IPS-20b (cell line): ENCODE results near the gene SRD5A2.

Experiments used
- H3K27ac ChIP-seq: one replicate; pipeline ENCODE4 v1.5.1; 2013; ENCODE audit warnings: low read length
- H3K27me3 ChIP-seq: 2 replicates; pipeline ENCODE4 v1.6.1; 2013; ENCODE audit warnings: mild to moderate bottlenecking, low read length, inconsistent platforms; ENCODE audit not compliant: insufficient read depth
- H3K36me3 ChIP-seq: 2 replicates; pipeline ENCODE4 v1.6.1; 2013; ENCODE audit warnings: low read depth, mild to moderate bottlenecking, inconsistent platforms, low read length, moderate library complexity; ENCODE audit not compliant: insufficient read depth
- H3K4me1 ChIP-seq: 2 replicates; pipeline ENCODE4 v1.6.1; 2013; ENCODE audit warnings: mild to moderate bottlenecking, control low read depth, inconsistent platforms, low read length, moderate library complexity; ENCODE audit not compliant: insufficient read depth
- H3K4me3 ChIP-seq: 2 replicates; pipeline ENCODE4 v1.5.1; 2013; ENCODE audit warnings: mild to moderate bottlenecking, low read length, inconsistent platforms
- H3K9ac ChIP-seq: 2 replicates; pipeline ENCODE4 v1.6.1; 2013; ENCODE audit warnings: low read depth, mild to moderate bottlenecking, inconsistent platforms, low read length, moderate library complexity
- H3K9me3 ChIP-seq: 2 replicates; pipeline ENCODE4 v1.6.1; 2013; ENCODE audit warnings: mild to moderate bottlenecking, low read depth, low read length, inconsistent platforms; ENCODE audit not compliant: insufficient read depth

Gene SRD5A2

DNA sequence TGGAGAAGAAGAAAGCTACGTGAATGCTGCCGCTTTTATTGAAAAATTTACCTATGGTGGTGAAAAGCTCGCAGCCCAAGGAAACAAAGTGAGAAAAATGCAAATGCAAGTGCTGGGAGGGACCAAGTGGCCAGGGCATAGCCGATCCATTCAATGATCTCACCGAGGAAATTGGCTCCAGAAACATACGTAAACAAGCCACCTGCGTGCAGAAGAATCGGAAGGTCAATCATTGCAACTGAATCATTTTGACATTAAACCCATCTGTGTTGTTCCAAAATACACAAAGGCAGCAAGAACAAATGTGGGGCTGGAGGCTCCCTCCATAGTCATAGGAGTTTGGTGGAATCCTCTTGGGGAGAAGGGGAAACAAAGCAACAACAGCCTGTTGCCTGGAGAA, 51.5 kb downstream of the SRD5A2 start:
- H3K27ac ChIP-seq, result no peak overlapping the region
- H3K36me3 ChIP-seq, result no peaks in the 10 kb centered on the region
- no peaks in the 10 kb centered on the region for H3K9me3 ChIP-seq
- no peaks in the 10 kb centered on the region for H3K27me3 ChIP-seq
- no peak overlapping the region for H3K9ac ChIP-seq
- no peaks in the 10 kb centered on the region for H3K4me1 ChIP-seq
- no peak overlapping the region for H3K4me3 ChIP-seq

DNA sequence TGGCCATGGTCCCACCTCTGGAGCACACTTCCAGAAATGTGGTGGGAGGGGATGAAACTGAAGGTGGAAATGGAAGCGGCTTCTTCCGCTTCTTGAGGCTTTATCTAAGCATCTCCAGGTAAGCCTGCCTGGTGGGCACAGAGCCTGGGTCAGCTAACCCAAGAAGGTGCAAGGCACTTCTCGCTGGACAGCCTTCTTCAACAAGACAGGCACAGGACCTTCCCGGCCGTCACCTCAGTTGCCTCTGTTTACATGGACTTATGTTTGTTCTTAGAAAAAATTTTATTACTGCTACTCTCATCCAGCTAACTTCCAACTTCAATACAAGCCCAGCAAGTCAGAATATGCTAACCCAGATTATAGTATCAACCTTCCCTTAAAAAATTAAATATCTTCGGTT, 51.9 kb downstream of the SRD5A2 start:
- no peaks in the 10 kb centered on the region for H3K27me3 ChIP-seq
- no peak overlapping the region for H3K9ac ChIP-seq
- H3K9me3 ChIP-seq, result no peaks in the 10 kb centered on the region
- no peak overlapping the region for H3K27ac ChIP-seq
- H3K4me3 ChIP-seq, result no peak overlapping the region
- H3K4me1 ChIP-seq, result no peaks in the 10 kb centered on the region
- no peaks in the 10 kb centered on the region for H3K36me3 ChIP-seq

DNA sequence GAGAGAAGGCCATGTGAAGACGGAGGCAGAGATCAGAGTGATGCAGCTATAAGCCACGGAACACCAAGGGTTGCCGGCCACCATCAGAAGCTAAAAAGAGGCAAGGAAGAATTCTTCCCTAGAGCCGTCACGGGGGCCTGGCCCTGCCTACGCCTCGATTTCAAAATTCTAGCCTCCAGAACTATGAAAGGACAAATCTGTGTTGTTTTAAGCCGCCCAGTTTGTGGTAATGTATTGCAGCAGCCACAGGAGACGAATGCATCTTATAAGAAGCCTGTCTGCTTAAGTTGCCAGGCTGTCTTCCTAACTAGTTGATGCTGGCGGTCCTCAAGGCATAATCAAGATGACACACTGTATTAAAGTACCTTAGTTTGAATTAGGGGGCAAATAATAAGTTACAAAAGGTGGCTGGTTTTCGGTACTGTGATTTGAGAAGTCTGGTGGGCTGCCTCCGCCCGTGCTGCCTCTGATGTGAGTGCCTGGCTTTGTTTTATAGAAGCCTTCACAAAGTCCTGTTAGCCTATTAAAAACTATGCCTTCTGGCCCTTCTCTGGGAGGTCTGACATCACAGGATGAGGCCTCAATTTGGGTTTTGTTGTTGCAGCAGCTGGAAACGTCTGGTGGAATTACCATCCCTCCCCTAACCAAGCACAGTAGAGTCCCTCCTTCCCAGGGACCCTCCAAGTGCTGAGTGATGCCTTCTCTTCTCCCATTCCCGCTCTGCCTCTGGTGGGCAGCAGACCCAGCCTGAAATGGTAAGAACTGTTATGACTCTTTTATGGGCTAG, 53.6 kb downstream of the SRD5A2 start:
- no peaks in the 10 kb centered on the region for H3K9me3 ChIP-seq
- H3K9ac ChIP-seq, result no peak overlapping the region
- H3K27me3 ChIP-seq, result no peaks in the 10 kb centered on the region
- H3K4me3 ChIP-seq, result no peak overlapping the region
- no peaks in the 10 kb centered on the region for H3K36me3 ChIP-seq
- no peak overlapping the region for H3K27ac ChIP-seq
- H3K4me1 ChIP-seq, result no peaks in the 10 kb centered on the region

DNA sequence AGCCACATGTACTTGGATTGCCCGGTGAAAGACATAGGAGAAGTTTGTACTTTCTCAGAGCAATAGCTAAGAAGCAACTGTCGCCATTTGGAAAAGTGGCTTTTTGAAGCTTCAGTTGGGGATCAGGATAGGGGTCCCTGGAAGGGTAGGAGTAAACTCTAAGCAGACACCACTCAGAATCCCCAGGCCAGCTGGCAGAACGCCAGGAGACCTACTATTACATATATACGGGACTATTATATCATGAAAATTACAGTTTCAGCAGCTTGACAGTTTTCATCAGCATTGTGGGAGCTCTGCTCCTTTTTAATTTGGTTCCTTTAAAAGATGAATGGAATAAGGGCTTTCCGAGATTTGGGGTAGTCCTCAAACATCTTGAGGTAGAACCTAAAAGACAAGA, 54.9 kb downstream of the SRD5A2 start:
- Histone ChIP-seq H3K27ac (no peak overlapping the region), H3K4me1 (no peaks in the 10 kb centered on the region), H3K9me3 (no peaks in the 10 kb centered on the region), H3K36me3 (no peaks in the 10 kb centered on the region), H3K4me3 (no peak overlapping the region), H3K9ac (no peak overlapping the region), H3K27me3 (no peaks in the 10 kb centered on the region)

DNA sequence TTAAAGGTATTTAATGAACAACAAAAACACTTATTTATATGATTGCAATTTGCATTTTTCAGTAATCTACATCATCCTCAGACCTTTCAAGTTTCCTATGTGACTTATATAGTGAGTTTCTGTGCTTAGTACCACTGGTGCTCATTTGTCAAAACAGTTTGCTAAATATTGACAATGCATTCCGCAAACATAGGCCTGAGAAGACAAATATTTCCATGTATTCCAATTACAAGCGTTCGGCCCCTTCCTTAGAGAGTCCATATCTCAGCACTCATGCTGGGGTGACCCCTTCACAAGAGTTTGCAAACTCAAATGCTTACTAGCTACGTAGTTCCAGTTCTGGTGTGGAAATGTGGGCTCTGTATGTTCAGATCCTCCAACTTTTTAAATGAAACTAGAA, 56.1 kb downstream of the SRD5A2 start:
- no peaks in the 10 kb centered on the region for H3K9me3 ChIP-seq
- H3K27me3 ChIP-seq, result no peaks in the 10 kb centered on the region
- no peak overlapping the region for H3K9ac ChIP-seq
- H3K4me1 ChIP-seq, result no peaks in the 10 kb centered on the region
- H3K27ac ChIP-seq, result no peak overlapping the region
- no peak overlapping the region for H3K4me3 ChIP-seq
- no peaks in the 10 kb centered on the region for H3K36me3 ChIP-seq

DNA sequence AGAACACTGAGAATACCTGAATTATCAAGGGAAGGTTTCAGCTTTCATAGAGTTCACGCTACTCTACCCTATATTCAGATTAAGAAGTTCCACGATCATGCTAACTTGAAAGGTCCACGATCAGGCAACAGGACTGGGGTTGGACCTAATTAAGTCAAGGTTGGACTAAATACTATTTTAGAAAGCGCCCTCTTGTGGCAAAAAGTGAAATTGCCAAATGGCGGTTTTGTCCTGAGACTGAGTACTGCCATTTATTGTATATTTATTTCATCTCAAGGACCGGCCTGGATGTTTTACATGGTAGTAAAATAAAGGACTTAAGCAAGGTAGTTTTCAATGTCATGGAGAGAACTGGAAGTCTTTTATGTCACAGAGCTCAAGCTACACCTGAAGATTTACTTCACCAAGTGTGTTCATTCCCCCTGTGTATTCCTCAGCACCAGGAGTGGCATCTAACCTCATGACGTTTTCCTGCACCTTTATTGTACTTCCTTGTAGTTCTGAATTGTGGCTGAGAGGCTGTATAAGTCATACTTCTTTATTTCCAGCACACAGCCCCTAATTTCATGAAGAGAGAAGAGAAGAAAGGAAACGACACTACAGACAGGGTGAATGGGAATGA, 56.8 kb downstream of the SRD5A2 start:
- Histone ChIP-seq H3K4me1 (no peaks in the 10 kb centered on the region), H3K4me3 (no peak overlapping the region), H3K9ac (no peak overlapping the region), H3K27ac (no peak overlapping the region), H3K27me3 (no peaks in the 10 kb centered on the region), H3K36me3 (no peaks in the 10 kb centered on the region), H3K9me3 (no peaks in the 10 kb centered on the region)

DNA sequence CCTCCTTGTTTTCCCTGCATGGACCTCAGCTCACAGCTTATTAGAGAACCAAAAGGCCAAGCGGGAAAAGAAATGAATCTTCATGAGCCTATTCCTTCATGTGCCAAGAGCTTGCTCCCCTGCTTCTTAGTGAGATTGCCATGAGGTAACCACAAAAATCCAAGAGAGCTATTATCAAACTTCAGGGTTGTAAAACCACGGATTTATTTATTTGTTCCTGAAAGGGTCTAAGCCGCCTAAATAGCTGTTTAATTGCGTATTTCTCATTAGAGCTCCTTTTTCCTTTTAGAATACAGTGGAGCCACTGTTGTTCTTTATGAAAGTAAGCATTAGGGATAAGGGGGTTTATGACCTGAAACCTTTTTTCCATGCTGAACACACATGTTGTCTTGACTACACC, 58.0 kb downstream of the SRD5A2 start:
- Histone ChIP-seq H3K36me3 (no peaks in the 10 kb centered on the region), H3K27ac (no peak overlapping the region), H3K27me3 (no peaks in the 10 kb centered on the region), H3K9ac (no peak overlapping the region), H3K9me3 (no peaks in the 10 kb centered on the region), H3K4me3 (no peak overlapping the region), H3K4me1 (no peaks in the 10 kb centered on the region)

DNA sequence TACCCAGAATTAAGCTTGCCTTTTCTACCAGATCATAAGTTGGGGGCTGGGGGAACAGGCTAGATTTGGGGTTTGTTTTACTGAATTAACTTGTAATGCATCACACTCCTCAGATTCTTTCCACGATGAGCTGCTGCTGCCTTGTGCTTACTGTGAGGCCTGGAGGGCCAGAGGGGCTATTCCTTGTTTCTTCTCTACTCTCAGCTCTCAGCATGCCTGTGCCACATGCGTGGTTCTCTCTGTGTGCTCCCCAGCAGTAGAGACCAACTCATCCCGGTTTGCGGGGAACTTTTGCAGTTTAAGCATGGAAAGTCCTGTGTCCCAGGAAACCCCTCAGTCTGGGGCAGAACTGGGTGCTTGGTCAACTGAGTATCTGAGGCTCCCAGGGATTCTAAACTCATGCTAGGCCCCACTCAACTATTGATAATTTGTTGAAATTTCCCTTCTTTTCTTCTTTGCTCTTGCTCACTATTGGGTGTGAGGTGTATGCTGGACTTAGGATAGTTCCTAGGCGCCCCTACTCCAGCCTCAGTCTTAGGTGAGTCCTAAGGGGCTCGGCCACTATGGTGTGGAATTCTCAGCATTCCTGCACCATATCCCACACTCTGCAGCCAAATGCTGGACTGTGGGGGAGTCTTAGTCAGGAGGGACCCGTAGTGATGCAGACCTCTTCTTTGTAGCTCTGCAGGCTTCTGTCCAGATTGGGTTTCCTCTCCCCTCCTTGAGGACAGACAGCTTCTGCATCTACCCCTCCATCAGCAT, 63.1 kb downstream of the SRD5A2 start:
- no peaks in the 10 kb centered on the region for H3K27me3 ChIP-seq
- no peaks in the 10 kb centered on the region for H3K4me1 ChIP-seq
- no peaks in the 10 kb centered on the region for H3K9me3 ChIP-seq
- H3K4me3 ChIP-seq, result no peak overlapping the region
- no peak overlapping the region for H3K27ac ChIP-seq
- no peaks in the 10 kb centered on the region for H3K36me3 ChIP-seq
- H3K9ac ChIP-seq, result no peak overlapping the region

DNA sequence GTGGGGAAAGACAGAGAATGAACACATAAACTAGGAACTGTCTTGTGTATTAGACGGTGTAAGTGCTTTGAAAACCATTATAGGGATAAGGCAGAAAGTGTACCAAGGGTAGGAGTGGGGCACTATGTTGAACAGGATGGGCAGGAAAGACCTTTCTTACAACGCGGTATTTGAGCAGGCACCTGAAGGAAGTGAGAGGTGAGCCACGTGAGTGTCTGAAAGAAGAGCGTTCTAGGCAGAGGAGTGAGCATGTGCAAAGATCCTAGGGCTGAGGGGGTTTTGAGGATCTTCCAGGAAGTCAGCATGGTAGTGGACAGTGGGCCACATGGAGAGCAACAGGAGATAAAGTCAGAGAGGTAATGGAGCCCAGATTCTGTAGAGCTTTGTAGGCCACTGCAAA, 65.2 kb downstream of the SRD5A2 start:
- Histone ChIP-seq H3K4me1 (no peaks in the 10 kb centered on the region), H3K4me3 (no peak overlapping the region), H3K9ac (no peak overlapping the region), H3K27me3 (no peaks in the 10 kb centered on the region), H3K9me3 (no peaks in the 10 kb centered on the region), H3K36me3 (no peaks in the 10 kb centered on the region), H3K27ac (no peak overlapping the region)

DNA sequence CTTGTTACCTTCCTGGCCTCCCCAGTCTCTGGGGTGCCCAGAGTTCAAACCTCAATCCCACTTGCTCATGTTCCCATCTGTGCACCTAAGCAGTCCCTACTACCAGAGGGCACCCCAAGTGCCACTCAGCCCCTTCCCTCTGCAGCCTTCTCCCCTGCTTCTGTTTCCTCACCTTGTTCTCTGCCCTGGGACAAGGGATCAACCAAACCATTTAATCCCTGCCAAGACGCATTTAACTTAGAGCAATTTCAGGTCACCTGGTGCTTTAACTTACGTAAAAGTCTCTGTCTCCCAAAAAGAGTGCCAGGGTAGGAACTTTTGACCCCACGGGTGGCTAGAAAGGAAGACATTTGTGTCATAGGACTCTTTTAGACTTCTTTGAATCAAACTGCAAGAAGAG, 67.2 kb downstream of the SRD5A2 start:
- Histone ChIP-seq H3K4me1 (no peaks in the 10 kb centered on the region), H3K36me3 (no peaks in the 10 kb centered on the region), H3K27me3 (no peaks in the 10 kb centered on the region), H3K9me3 (no peaks in the 10 kb centered on the region), H3K4me3 (no peak overlapping the region), H3K9ac (no peak overlapping the region), H3K27ac (no peak overlapping the region)

DNA sequence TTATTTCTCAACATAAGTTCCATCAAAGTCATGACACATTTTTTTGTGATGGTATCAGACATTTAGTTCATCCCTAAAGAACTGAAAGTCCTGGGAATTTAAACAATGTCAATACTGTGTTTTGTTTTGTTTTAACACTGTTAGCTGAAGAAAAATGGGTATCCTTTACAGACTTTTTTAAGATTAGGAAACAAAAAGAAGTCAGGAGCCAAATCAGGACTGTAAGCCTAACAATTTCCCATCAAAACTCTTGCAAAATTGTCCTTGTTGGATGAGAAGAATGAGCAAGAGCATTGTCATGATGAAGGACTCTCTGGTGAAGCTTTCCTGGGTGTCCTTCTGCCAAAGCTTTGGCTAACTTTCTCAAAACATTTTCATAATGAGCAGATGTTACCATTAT, 69.4 kb downstream of the SRD5A2 start:
- Histone ChIP-seq H3K36me3 (no peaks in the 10 kb centered on the region), H3K4me1 (no peaks in the 10 kb centered on the region), H3K27me3 (no peaks in the 10 kb centered on the region), H3K9ac (no peak overlapping the region), H3K9me3 (no peaks in the 10 kb centered on the region), H3K4me3 (no peak overlapping the region), H3K27ac (no peak overlapping the region)

DNA sequence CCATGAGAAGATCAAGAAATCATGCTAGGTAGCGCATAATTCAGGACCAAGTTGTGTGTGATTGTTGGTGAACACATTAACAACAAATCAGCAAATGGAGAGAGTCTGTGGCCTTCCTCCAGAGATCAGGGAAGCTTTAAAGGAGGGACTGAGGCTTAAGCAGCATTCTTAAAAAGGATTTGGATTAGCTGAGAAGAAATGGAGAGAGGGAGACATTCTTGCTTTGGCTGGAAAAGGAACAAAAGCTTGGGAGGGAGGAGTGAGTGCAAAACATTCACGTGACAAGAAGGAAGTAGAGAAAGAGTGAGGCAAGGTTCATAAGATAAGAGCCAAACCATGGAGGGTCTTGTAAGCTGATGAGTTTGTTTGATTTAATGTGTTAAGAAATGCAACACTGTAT, 75.6 kb downstream of the SRD5A2 start:
- no peak overlapping the region for H3K9ac ChIP-seq
- H3K27ac ChIP-seq, result no peak overlapping the region
- H3K4me3 ChIP-seq, result no peak overlapping the region
- no peaks in the 10 kb centered on the region for H3K27me3 ChIP-seq
- no peaks in the 10 kb centered on the region for H3K4me1 ChIP-seq
- no peaks in the 10 kb centered on the region for H3K36me3 ChIP-seq
- H3K9me3 ChIP-seq, result no peaks in the 10 kb centered on the region
